T-cell (primary cell): ENCODE measurements around the gene TRIOBP. TPM values are rescaled to one million over a fixed set of nuclear protein-coding genes. Genes with fewer than 3 reads are reported as not detected.

ENCODE experiments used
- ATAC-seq, 4 experiments: fragments of 200-7000 bp in 3 of 4; fragments of 150-1000 bp in 1 of 4; cut with Tn5 transposase; replicated peaks in 1 of 4; 1 replicate in 3 of 4; 2 replicates in 1 of 4; pipeline ENCODE4 v1.10.0; 2021; ENCODE audit warnings: moderate library complexity in 3 of 4, mild to moderate bottlenecking in 2 of 4, moderate number of reproducible peaks in 1 of 4
- CTCF ChIA-PET, 2 donors: fragments of 300-600 bp; sonication (Branson Sonifier 250); formaldehyde crosslinking; loops; one replicate each; lab custom pipeline; 2022; ENCODE audit warnings: antibody characterized with exemption in 2 of 2; lab: Charles Lee
- POLR2A ChIA-PET, 2 donors: fragments of 300-600 bp; sonication (Branson Sonifier 250); formaldehyde crosslinking; loops; one replicate each; lab custom pipeline; 2022; ENCODE audit warnings: antibody characterized with exemption in 2 of 2; lab: Charles Lee
- DNase-seq, 35 experiments: peaks; one replicate each; pipeline versions ENCODE4 v3.0.0 to v3.0.0-alpha.2; 2013 to 2023
- H3K27ac ChIP-seq: one replicate; pipeline ENCODE4 v1.5.1; 2013; ENCODE audit warnings: low read length
- H3K27me3 ChIP-seq, 2 experiments: replicated peaks in 1 of 2; 1 replicate in 1 of 2; 2 replicates in 1 of 2; pipeline versions ENCODE4 v1.6.1 to v1.7.0; 2013; ENCODE audit warnings: low read length in 1 of 2, mixed read lengths in 1 of 2; ENCODE audit not compliant: control insufficient read depth in 2 of 2, insufficient read depth in 2 of 2; ENCODE audit errors: extremely low read depth in 1 of 2
- H3K36me3 ChIP-seq, 2 donors: 1 replicate in 1 of 2; 2 replicates in 1 of 2; pipeline versions ENCODE4 v1.6.1 to v1.7.0; 2013; ENCODE audit warnings: low read length in 1 of 2; ENCODE audit not compliant: control insufficient read depth in 2 of 2, insufficient read depth in 1 of 2; ENCODE audit errors: extremely low read depth in 1 of 2
- H3K4me1 ChIP-seq, 2 experiments: 1 replicate in 1 of 2; 2 replicates in 1 of 2; pipeline versions ENCODE4 v1.6.1 to v1.7.0; 2013; ENCODE audit warnings: low read length in 2 of 2, mixed read lengths in 1 of 2; ENCODE audit not compliant: insufficient read depth in 2 of 2, control insufficient read depth in 1 of 2; ENCODE audit errors: extremely low read depth in 1 of 2
- H3K4me3 ChIP-seq, 2 donors: 1 replicate in 1 of 2; 2 replicates in 1 of 2; pipeline versions ENCODE4 v1.5.1 to v1.7.0; 2013; ENCODE audit warnings: mild to moderate bottlenecking in 2 of 2, low read length in 1 of 2, moderate library complexity in 1 of 2; ENCODE audit not compliant: control insufficient read depth in 1 of 2; ENCODE audit errors: extremely low read depth in 1 of 2
- H3K9me3 ChIP-seq: 2 replicates; pipeline ENCODE4 v1.7.0; 2013
- H3K27ac Mint-ChIP-seq, 2 donors: one replicate each; pipeline ENCODE4 v1.8.0; 2020 to 2021; ENCODE audit warnings: mild to moderate bottlenecking in 2 of 2, mixed read lengths in 2 of 2
- H3K27me3 Mint-ChIP-seq, 2 donors: one replicate each; pipeline ENCODE4 v1.8.0; 2021 to 2022; ENCODE audit warnings: mixed read lengths in 2 of 2
- H3K36me3 Mint-ChIP-seq: one replicate; pipeline ENCODE4 v1.8.0; 2021; ENCODE audit warnings: mixed read lengths
- H3K4me1 Mint-ChIP-seq, 3 donors: one replicate each; pipeline ENCODE4 v1.8.0; 2020 to 2022; ENCODE audit warnings: mixed read lengths in 3 of 3, mild to moderate bottlenecking in 1 of 3
- H3K4me3 Mint-ChIP-seq, 3 donors: one replicate each; pipeline ENCODE4 v1.8.0; 2020 to 2022; ENCODE audit warnings: mild to moderate bottlenecking in 3 of 3, mixed read lengths in 3 of 3, moderate library complexity in 3 of 3
- H3K9me3 Mint-ChIP-seq, 3 donors: one replicate each; pipeline ENCODE4 v1.8.0; 2020 to 2022; ENCODE audit warnings: mixed read lengths in 3 of 3
- WGBS: methylation state at CpG from one replicate; pipeline ENCODE4 v1.1.5; 2013; ENCODE audit warnings: missing lambda C conversion rate; ENCODE audit not compliant: insufficient coverage; 5-methylcytosine and 5-hydroxymethylcytosine counted together
- total RNA-seq, 35 experiments: library from RNA in 6 of 35; stranded (reverse) in 6 of 35; fragments of 120-200 nt in 1 of 35; gene quantifications; one replicate each; pipeline versions ENCODE4 v1.2.1 to v1.2.4 and lab custom pipeline; 2013 to 2026

TRIOBP gene
- total RNA-seq, 5 donors from 2014 or later (not counting 1 experiment from before 2014, with no cell fraction given), result 14.5 to 36.8 (median 31.1) TPM

DNA sequence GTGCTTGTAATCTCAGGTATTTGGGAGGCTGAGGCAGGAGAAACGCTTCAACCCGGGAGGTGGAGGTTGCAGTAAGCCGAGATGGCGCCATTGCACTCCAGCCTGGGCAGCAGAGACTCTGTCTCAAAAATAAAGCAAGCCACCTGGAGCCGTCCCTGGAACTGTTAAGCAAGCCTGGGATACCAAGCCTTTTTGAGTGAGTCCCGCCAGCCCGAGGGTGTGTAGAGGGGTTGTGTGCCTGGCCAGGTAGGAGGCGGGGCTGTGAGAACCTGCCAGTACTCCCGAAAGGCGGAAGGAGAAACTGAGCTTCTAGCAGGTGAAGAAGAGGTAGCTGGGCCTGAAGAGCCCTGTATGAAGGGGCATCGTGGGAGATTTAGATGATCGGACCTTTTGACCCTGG is 52.4 kb downstream of the TRIOBP start:
- H3K27ac Mint-ChIP-seq, result no peak overlapping the region

DNA sequence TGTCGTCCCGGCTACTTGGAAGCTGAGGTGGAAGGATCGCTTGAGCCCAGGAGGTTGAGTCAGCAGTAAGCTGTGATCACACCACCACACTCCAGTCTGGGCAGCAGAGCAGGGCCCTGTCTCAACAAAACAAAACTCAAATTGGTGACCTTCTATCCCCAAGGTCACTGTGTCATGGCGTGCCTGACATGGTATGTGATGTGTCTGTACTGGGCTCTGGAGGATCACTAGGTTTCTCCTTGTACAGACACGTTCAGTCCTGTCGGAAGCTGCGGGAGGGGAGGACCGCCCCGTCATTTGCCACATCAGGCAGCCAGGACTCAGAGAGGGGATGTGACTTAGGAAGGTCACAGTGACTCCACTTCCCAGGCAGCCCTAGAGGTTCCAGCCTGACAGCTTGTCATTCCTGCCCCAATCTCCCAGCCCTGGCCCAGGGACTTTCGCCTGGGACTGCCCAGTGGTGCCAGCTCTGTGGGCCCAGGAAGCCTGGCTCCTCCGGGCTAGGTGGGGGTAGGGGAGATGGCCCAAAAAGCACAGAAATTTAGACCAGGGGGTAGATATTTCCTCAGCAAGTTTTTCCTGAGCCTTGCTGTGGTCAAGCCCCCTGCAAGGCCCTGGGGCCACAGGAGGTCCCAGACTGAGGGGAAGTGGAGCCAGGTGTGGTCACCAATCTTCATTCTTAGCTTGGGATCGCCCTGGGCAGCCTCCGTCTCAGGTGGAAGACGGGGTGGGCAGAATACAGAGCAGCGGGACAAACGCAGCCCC is 53.2 kb downstream of the TRIOBP start:
- POLR2A ChIA-PET, result interaction anchor here in 1 of 2 donors (0.6 kb wide), 1 partner anchor 55 kb away, joined by 8 read pairs; a partner anchor contains a TSS
- Histone ChIP-seq H3K4me3 (no peak overlapping the region), H3K4me1 (peaks cover 2 to 35% of the 10 kb centered on the region in 2 experiments), H3K27ac (no peak overlapping the region), H3K36me3 (peaks cover 9 to 13% of the 10 kb centered on the region in 2 donors), H3K27me3 (no peaks in the 10 kb centered on the region), H3K9me3 (no peaks in the 10 kb centered on the region)
- Mint-ChIP-seq H3K36me3 (peaks cover 6% of the 10 kb centered on the region), H3K9me3 (no peaks in the 10 kb centered on the region), H3K27me3 (no peaks in the 10 kb centered on the region), H3K27ac (no peak overlapping the region), H3K4me3 (no peak overlapping the region), H3K4me1 (peaks cover 21 to 28% (median 24%) of the 10 kb centered on the region in 3 donors)
- WGBS, result 88% methylated on average over 13 of the region's 16 CpGs
- CTCF ChIA-PET, result no interaction called here
- no peak for ATAC-seq
- no peak for DNase-seq

More for the DNA sequence above, 52.4 kb downstream of the TRIOBP start:
- DNase-seq (no peak), ATAC-seq (no peak)
- Histone ChIP-seq H3K27ac (no peak overlapping the region), H3K9me3 (no peaks in the 10 kb centered on the region), H3K4me3 (no peak overlapping the region), H3K4me1 (peaks cover 2 to 35% of the 10 kb centered on the region in 2 experiments), H3K27me3 (no peaks in the 10 kb centered on the region), H3K36me3 (peaks cover 4 to 7% of the 10 kb centered on the region in 2 donors)
- H3K4me1 Mint-ChIP-seq, result peaks cover 22 to 29% (median 25%) of the 10 kb centered on the region in 3 donors
- peaks cover 3% of the 10 kb centered on the region for H3K36me3 Mint-ChIP-seq
- no peak overlapping the region for H3K4me3 Mint-ChIP-seq
- ChIA-PET POLR2A (no interaction called here), CTCF (no interaction called here)
- no peaks in the 10 kb centered on the region for H3K9me3 Mint-ChIP-seq
- 94% methylated on average over 9 of the region's 12 CpGs for WGBS
- no peaks in the 10 kb centered on the region for H3K27me3 Mint-ChIP-seq

DNA sequence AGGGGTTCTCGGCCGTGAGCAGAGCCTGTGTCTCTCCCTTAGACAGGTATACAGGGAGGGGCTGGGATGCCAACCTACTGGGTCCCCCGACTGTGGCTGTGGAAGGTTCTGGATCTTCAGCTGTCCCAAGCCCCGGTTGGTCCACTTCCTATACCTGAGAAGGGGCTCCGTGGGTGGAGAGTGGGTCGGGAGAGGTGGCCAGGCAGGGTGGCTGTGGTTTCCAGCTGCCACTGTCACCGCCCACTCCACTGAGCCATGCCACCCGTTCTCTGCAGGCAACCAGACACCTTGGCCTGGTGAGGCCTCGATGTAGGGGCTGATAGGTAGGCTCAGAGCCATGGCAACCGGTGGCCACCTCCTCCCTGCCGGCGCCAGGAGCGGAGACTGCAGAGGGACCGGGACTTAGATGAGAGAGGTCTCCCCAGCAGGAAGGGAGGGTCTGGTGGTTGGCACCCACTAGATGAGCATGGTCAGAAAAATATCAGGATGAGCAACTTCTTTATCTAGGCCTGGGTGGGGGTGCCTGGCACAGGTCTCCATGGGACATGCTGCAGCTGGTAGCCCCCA is 53.8 kb downstream of the TRIOBP start:
- H3K27me3 Mint-ChIP-seq, result no peaks in the 10 kb centered on the region
- no peak overlapping the region for H3K27ac Mint-ChIP-seq
- H3K9me3 Mint-ChIP-seq, result no peaks in the 10 kb centered on the region
- ChIA-PET POLR2A (no interaction called here), CTCF (no interaction called here)
- Histone ChIP-seq H3K27ac (no peak overlapping the region), H3K36me3 (peaks cover 9 to 19% of the 10 kb centered on the region in 2 donors), H3K9me3 (no peaks in the 10 kb centered on the region), H3K27me3 (no peaks in the 10 kb centered on the region), H3K4me3 (no peak overlapping the region), H3K4me1 (peaks cover 2 to 29% of the 10 kb centered on the region in 2 experiments)
- DNase-seq (no peak), ATAC-seq (no peak)
- 78% methylated on average over 13 of the region's 14 CpGs for WGBS
- H3K4me1 Mint-ChIP-seq, result peaks cover 15 to 22% (median 18%) of the 10 kb centered on the region in 3 donors
- peaks cover 8% of the 10 kb centered on the region for H3K36me3 Mint-ChIP-seq
- no peak overlapping the region for H3K4me3 Mint-ChIP-seq

DNA sequence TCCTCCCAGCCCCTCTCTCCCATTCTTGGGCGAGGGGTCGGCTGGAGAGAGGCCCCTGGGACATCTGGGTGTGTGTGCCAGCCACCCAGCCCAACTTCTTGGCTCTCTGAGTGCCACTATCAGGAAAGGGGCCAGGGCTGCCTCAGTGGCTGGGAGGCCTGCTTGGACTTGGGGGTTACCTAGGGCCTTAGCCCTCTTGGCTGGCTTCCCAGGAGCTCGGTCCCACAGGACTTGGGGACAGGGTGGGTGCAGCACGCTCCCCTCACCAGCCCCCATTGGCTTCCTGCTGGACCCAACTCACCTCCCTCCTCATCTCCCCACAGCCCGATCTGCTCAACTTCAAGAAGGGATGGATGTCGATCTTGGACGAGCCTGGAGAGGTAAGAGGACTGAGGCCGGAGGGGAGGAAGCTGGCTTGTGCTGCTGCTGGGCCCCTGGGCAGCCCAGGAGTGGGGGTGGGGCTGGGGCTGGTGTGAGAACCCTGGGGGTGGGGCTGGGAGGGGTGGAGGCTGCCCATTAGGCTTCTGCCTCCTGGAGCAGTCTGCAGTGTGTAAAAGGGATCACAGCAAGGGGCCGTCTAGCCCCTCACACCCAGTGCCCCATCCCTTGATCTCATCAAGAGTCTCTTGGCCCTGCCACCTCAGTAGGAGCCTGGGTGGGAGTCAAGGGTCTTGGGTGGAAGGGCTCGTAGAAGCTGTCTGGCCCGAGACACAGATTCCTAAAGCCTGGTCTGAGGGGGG is 54.8 kb downstream of the TRIOBP start:
- peaks cover 2 to 25% of the 10 kb centered on the region in 2 experiments for H3K4me1 ChIP-seq
- H3K36me3 Mint-ChIP-seq, result peaks cover 8% of the 10 kb centered on the region
- peaks cover 15 to 22% (median 17%) of the 10 kb centered on the region in 3 donors for H3K4me1 Mint-ChIP-seq
- H3K27ac Mint-ChIP-seq, result no peak overlapping the region
- no peaks in the 10 kb centered on the region for H3K9me3 Mint-ChIP-seq
- H3K27me3 ChIP-seq, result no peaks in the 10 kb centered on the region
- no peak overlapping the region for H3K27ac ChIP-seq
- H3K9me3 ChIP-seq, result no peaks in the 10 kb centered on the region
- DNase-seq (no peak), ATAC-seq (no peak)
- no peaks in the 10 kb centered on the region for H3K27me3 Mint-ChIP-seq
- no peak overlapping the region for H3K4me3 ChIP-seq
- H3K4me3 Mint-ChIP-seq, result no peak overlapping the region
- ChIA-PET CTCF (no interaction called here), POLR2A (no interaction called here)
- 100% methylated on average over 3 of the region's 11 CpGs for WGBS
- peaks cover 9 to 26% of the 10 kb centered on the region in 2 donors for H3K36me3 ChIP-seq

DNA sequence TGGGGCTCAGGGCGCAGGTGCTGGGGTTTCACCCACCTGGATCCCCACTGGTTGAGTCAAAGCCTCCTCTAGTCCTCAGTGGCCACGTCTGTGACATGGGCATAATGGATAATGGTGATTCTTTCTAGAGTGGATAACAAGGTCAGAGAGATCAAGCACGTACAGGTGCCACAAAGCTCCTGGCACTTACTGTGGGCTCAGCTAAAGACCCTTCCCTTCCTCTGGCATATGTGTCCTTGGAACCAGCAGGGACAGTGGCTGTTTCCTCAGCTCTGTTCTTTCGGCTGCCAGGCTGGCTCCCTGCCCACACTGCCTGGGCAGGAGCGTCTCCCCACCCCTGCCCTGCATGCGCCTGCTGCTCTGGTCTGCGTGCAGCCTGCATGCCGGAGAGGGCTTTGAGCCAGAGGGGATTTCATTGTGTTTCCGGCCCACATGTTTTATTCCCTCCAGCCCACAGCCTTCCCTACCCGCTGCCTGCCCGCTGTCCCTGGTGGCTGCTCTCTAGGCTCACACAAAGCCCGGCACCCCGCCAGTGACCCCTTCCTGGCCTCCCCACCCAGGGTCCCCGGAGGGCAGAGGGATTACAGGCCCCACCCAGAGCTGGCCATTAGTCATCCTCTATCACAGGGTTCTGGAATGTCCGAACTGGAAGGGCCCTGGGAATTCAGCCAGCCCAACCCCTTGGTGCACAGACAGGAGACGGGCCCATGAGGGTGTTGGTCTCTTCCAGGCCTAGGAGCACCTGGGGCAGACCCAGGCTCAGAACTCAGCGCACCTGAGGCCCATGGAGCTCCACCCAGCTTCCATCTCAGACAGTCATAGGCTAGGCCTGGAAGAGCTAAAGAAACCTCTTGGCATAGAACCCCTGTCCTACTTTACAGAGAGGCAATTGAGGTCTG is 55.6 kb downstream of the TRIOBP start:
- Histone ChIP-seq H3K4me3 (no peak overlapping the region), H3K4me1 (peaks cover 2 to 17% of the 10 kb centered on the region in 2 experiments), H3K9me3 (no peaks in the 10 kb centered on the region), H3K27me3 (no peaks in the 10 kb centered on the region), H3K27ac (no peak overlapping the region), H3K36me3 (peaks cover 9 to 31% of the 10 kb centered on the region in 2 donors)
- no peaks in the 10 kb centered on the region for H3K27me3 Mint-ChIP-seq
- ATAC-seq (no peak), DNase-seq (no peak)
- H3K4me3 Mint-ChIP-seq, result no peak overlapping the region
- ChIA-PET CTCF (no interaction called here), POLR2A (no interaction called here)
- peaks cover 13 to 17% (median 17%) of the 10 kb centered on the region in 3 donors for H3K4me1 Mint-ChIP-seq
- peaks cover 8% of the 10 kb centered on the region for H3K36me3 Mint-ChIP-seq
- H3K9me3 Mint-ChIP-seq, result no peaks in the 10 kb centered on the region
- 95% methylated on average over 14 of the region's 17 CpGs for WGBS
- H3K27ac Mint-ChIP-seq, result no peak overlapping the region
